ENCODE results near the gene MGAT4D. TPM values are rescaled to one million over a fixed set of nuclear protein-coding genes. Genes with fewer than 3 reads are reported as not detected.

Gene MGAT4D
- total RNA-seq, 4 donors from 2014 or later = not detected

- TF ChIP-seq CTCF (IDR thresholded peaks at IDR 0.05) (no peak), POLR2A (IDR thresholded peaks at IDR 0.05) (no peak)
- Histone ChIP-seq H3K4me3 (replicated peaks in 1 of 3) (no peak overlapping the region), H3K4me1 (no peaks in the 10 kb centered on the region), H3K27ac (no peak overlapping the region), H3K36me3 (no peaks in the 10 kb centered on the region), H3K27me3 (no peaks in the 10 kb centered on the region), H3K9me3 (no peaks in the 10 kb centered on the region)
- no peak for DNase-seq
- intact Hi-C loops (cut with DNase I) = no loop called here
- WGBS, 2 donors = 67 to 76% methylated on average over 5 of the region's 5 CpGs
Measured at GRCh38 chr4:140395668-140396067, 102.4 kb downstream of the MGAT4D start.

Other genes with a start within 250 kb of the MGAT4D start
- 10 to 100 TPM; 62.0 to 71.4 (median 66.0) TPM for gene SCOC, start 124.6 kb downstream of the MGAT4D start, total RNA-seq
- under 1 TPM in 3 of 4 donors, not detected in 1; 0.11 to 0.39 (median 0.13) TPM for gene CLGN, start 70.6 kb downstream of the MGAT4D start, total RNA-seq
- gene ELMOD2, start 25.9 kb upstream of the MGAT4D start, total RNA-seq = 10 to 100 TPM; 24.7 to 41.9 (median 31.5) TPM
- not detected for gene UCP1, start 70.7 kb upstream of the MGAT4D start, total RNA-seq

Measured in thyroid gland (tissue), 4 donors.